HG02852 (cell line): ENCODE results near the gene GALNT9.
"Not testable (repeated sequence)": the region's sequence is repeated elsewhere in the genome, so short reads cannot be mapped to it uniquely, and the experiment has no call there.

Experiments used
- ATAC-seq: cut with Tn5 transposase; IDR thresholded peaks from one replicate; pipeline ENCODE4 v1.9.1; 2021; ENCODE audit warnings: mild to moderate bottlenecking, moderate library complexity; ENCODE audit not compliant: unreplicated experiment

Gene GALNT9

GRCh38 chr12:132314516-132315233 is 14.7 kb downstream of the GALNT9 start:
- ATAC-seq, result no peak

GRCh38 chr12:132314035-132314434 is 15.4 kb downstream of the GALNT9 start:
- no peak for ATAC-seq

GRCh38 chr12:132313182-132313581 is 16.2 kb downstream of the GALNT9 start:
- no peak for ATAC-seq

- no peak for ATAC-seq
Observed at GRCh38 chr12:132312516-132312915, 16.9 kb downstream of the GALNT9 start.

- no peak for ATAC-seq
Observed at GRCh38 chr12:132311201-132311915, 18.0 kb downstream of the GALNT9 start.

- ATAC-seq, result no peak
Observed at GRCh38 chr12:132310181-132311040, 19.0 kb downstream of the GALNT9 start.

GRCh38 chr12:132309596-132310086 is 19.7 kb downstream of the GALNT9 start:
- ATAC-seq, result no peak

- no peak for ATAC-seq
Observed at GRCh38 chr12:132308853-132309595, 20.4 kb downstream of the GALNT9 start.

- ATAC-seq, result no peak
Observed at GRCh38 chr12:132307976-132308852, 21.2 kb downstream of the GALNT9 start.

- ATAC-seq, result no peak
Observed at GRCh38 chr12:132306885-132307191, 22.6 kb downstream of the GALNT9 start.

GRCh38 chr12:132305991-132306884 is 23.2 kb downstream of the GALNT9 start:
- ATAC-seq, result no peak

- ATAC-seq, result no peak
Observed at GRCh38 chr12:132305560-132305966, 23.8 kb downstream of the GALNT9 start.

- ATAC-seq, result not testable (repeated sequence)
Observed at GRCh38 chr12:132304866-132305265, 24.5 kb downstream of the GALNT9 start.

- not testable (repeated sequence) for ATAC-seq
Observed at GRCh38 chr12:132303853-132304373, 25.5 kb downstream of the GALNT9 start.

GRCh38 chr12:132302466-132303358 is 26.7 kb downstream of the GALNT9 start:
- no peak for ATAC-seq

GRCh38 chr12:132300789-132301722 is 28.3 kb downstream of the GALNT9 start:
- ATAC-seq, result no peak
